ENCODE data around the gene TP53RK.

Gene TP53RK

DNA sequence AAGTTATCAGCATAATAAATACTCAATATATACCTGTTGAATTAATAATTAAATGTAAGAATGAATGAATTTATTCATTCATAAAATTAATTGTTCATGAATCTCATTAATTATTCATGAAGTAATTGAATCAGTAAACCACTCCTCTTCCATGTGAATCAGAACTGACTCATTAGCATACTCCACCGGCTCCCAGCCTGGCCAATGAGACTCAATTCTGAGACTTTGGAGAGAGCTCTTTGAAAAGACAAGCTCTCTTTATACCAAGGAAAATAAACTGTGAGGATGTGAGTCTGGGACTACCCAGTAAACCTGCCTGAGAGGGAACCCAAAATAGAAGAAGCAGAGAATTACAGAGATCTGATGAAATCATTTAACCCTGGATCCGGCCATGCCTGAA, 11.8 kb upstream of the TP53RK start:
- FAIRE-seq, result no peak
- TF ChIP-seq, protein P1, sequence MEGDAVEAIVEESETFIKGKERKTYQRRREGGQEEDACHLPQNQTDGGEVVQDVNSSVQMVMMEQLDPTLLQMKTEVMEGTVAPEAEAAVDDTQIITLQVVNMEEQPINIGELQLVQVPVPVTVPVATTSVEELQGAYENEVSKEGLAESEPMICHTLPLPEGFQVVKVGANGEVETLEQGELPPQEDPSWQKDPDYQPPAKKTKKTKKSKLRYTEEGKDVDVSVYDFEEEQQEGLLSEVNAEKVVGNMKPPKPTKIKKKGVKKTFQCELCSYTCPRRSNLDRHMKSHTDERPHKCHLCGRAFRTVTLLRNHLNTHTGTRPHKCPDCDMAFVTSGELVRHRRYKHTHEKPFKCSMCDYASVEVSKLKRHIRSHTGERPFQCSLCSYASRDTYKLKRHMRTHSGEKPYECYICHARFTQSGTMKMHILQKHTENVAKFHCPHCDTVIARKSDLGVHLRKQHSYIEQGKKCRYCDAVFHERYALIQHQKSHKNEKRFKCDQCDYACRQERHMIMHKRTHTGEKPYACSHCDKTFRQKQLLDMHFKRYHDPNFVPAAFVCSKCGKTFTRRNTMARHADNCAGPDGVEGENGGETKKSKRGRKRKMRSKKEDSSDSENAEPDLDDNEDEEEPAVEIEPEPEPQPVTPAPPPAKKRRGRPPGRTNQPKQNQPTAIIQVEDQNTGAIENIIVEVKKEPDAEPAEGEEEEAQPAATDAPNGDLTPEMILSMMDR (IDR thresholded peaks at IDR 0.05; ENCODE audit: insufficient read depth, missing control alignments), result no peak
- DNase-seq (ENCODE audit: insufficient read length, low spot score), result no peak

DNA sequence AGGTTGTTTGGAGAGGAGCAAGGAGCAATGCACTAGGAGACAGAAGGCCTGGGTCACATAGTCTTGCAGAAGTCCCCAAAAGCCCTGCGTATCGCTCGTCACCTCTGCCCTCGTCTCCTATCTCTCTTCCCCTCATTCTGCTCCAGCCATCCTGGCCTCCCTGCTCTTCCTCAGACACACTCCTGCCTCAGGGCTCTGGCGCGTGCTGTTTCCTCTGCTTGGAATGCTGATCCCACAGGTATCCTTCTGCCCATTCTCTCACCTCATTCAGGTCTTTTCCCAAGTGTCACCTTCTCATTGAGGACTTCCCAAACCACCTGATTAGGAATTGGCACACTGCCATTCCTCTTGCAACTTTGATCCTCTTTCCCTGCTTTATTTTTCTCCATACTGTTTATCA, 11.2 kb upstream of the TP53RK start:
- DNase-seq (ENCODE audit: insufficient read length, low spot score), result no peak
- no peak for FAIRE-seq
- TF ChIP-seq, protein P1 (IDR thresholded peaks at IDR 0.05; ENCODE audit: insufficient read depth, missing control alignments), result no peak

DNA sequence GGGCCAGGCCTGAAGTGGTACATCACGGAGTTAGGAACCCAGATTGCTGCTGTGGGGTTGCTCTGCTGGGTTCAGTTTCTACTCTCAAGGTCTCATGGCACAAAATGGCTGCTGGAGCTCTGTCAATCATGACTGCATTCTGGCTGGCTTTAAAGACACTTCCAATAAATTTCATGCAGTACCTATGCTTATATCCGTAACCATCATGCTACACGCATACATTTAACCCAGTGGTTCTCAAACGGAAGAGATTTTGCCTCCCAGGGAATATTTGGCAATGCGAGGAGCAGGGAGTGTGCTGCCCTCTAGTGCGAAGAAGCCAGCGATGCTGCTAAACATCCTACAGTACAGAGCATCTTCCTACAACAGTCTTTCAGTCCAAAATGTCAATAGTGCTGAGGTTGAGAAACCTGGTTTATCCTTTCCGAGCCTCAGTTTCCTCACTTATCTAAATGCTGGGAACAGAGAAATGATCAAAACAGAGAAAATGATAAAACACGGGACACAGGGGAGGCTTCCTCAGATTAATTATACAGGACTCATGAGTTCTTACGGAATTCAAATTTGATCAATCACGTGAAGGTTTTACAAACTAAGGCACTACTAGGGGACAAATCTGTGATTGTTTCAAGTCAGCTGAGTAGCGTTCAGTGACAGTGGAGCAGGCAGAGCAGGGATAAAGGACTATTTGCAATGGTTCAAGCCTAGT, 10.6 kb upstream of the TP53RK start:
- DNase-seq (ENCODE audit: insufficient read length, low spot score) (no peak), FAIRE-seq (no peak)
- TF ChIP-seq, protein P1 (IDR thresholded peaks at IDR 0.05; ENCODE audit: insufficient read depth, missing control alignments), result peak; percentile 29

DNA sequence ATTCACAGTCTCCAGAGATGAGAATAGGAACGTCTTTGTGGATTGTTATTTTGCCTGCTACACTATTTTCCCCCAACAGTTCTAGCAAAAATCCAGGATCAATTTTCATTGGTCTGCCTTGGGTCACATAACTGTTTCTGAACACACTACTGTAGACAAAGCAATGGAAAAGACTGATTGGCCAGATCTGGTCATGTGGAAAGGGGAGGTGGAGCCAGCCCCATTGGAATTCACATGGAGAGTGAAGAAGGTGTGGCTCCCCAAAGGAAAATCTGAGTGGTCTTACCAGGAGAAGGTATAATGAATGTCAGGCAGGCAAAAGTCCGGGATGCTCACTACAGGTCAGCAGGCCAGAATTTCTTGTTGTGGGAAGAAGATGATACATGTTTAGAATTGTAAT, 9.5 kb upstream of the TP53RK start:
- TF ChIP-seq, protein P1 (IDR thresholded peaks at IDR 0.05; ENCODE audit: insufficient read depth, missing control alignments), result no peak
- FAIRE-seq (no peak), DNase-seq (ENCODE audit: insufficient read length, low spot score) (no peak)

DNA sequence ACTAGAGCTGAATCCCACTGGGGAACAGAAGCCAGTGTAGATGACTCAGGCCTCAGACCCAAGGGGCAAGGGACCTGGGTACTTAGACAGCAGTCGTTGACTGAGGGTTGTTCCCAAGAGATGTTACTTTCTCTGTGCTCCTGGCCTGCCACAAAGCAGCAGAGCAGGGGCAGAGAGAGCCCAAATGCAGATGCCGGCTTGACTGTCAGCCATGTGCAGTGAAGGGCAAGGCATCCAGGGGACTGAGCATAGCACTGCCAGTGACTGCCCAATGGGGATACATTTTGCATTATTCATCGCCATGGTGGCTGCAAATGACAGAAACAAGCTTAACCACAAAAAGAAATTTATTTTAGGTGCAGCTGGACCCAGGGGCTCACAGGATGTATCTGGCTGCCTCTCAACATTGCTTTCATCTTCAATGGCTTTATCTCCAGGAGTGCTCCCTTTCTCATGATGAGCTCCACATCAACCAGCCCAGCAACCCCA, 7.6 kb upstream of the TP53RK start:
- TF ChIP-seq, protein P1 (IDR thresholded peaks at IDR 0.05; ENCODE audit: insufficient read depth, missing control alignments), result no peak
- no peak for DNase-seq (ENCODE audit: insufficient read length, low spot score)
- no peak for FAIRE-seq

GRCh38 chr20:46695892-46696291, 6.6 kb upstream of the TP53RK start:
- TF ChIP-seq, protein P1 (IDR thresholded peaks at IDR 0.05; ENCODE audit: insufficient read depth, missing control alignments), result no peak

DNA sequence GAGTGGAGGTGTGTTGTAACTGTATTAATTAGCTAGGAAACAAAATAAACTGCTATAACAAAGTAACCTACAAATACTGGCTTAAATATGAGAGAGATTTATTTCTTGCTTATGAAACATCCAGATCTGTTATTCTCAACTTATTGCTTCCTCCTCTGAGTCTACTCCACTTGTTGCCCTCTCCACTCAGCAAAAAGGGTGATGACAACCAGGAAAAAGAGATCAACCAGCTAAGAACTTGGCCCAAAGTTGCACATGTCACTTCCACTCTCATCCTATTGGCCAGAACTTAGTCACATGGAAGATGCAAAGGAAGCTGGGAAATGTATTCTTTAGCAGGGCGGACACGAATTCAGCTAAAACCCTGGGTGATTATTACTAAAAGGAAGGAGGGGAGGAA, 5.2 kb upstream of the TP53RK start:
- FAIRE-seq (no peak), DNase-seq (ENCODE audit: insufficient read length, low spot score) (no peak)
- TF ChIP-seq, protein P1 (IDR thresholded peaks at IDR 0.05; ENCODE audit: insufficient read depth, missing control alignments), result no peak

More at GRCh38 chr20:46695892-46696291, 6.6 kb upstream of the TP53RK start:
- DNase-seq (ENCODE audit: insufficient read length, low spot score), result no peak
- FAIRE-seq, result no peak
